A549 (cell line): Measurements from ENCODE around the gene FGF19. TPM values are rescaled to one million over a fixed set of nuclear protein-coding genes. Genes with fewer than 3 reads are reported as not detected.

Experiments used
- ATAC-seq, 2 experiments: fragments of 200-7000 bp in 1 of 2; fragments of >200 bp in 1 of 2; cut with Nextera tagmentation in 1 of 2; cut with Tn5 transposase in 1 of 2; 3 replicates each; pipeline versions ENCODE4 v1.8.0 to v1.9.1; 2018 to 2020; ENCODE audit warnings: mild to moderate bottlenecking in 1 of 2, moderate library complexity in 1 of 2
- CTCF ChIA-PET: fragments of 300-600 bp; sonication (Branson Sonifier 250); formaldehyde crosslinking; extraction: SDS; loops from one replicate; lab custom pipeline; 2021; ENCODE audit warnings: antibody characterized with exemption, inconsistent platforms; lab: Yijun Ruan, JAX
- POLR2A ChIA-PET: fragments of 350-600 bp; formaldehyde crosslinking; extraction: SDS; loops from one replicate; lab custom pipeline; 2021; ENCODE audit warnings: antibody characterized with exemption, inconsistent platforms; lab: Yijun Ruan, JAX
- DNase-seq, 2 experiments: peaks; one replicate each; pipeline versions ENCODE4 v3.0.0 to v3.0.0-alpha.2; 2011 to 2016; ENCODE audit warnings: low read depth in 1 of 2, low spot score in 1 of 2
- FAIRE-seq: peaks from 2 replicates; lab custom pipeline; 2011; peaks lifted over from hg19 to GRCh38; lab: Jason Lieb, UNC
- H3K27ac ChIP-seq, 2 experiments: fragments of >200 bp; sonication (Bioruptor Twin); formaldehyde crosslinking; 3 replicates each; pipeline ENCODE4 v1.5.1; 2016 to 2017
- H3K4me1 ChIP-seq: fragments of >200 bp; sonication (Bioruptor Twin); formaldehyde crosslinking; 3 replicates; pipeline ENCODE4 v1.6.1; 2016
- H3K4me2 ChIP-seq: fragments of >200 bp; sonication (Bioruptor Twin); formaldehyde crosslinking; 3 replicates; pipeline ENCODE4 v1.6.1; 2016
- H3K4me3 ChIP-seq: fragments of >200 bp; sonication (Bioruptor Twin); formaldehyde crosslinking; 3 replicates; pipeline ENCODE4 v1.5.1; 2016
- H3K9me3 ChIP-seq: fragments of >200 bp; sonication (Bioruptor Twin); formaldehyde crosslinking; 3 replicates; pipeline ENCODE4 v1.6.1; 2016
- ATOH8 ChIP-seq: fragments of 250-450 bp; sonication (Bioruptor Pico); IDR thresholded peaks from 2 replicates; pipeline ENCODE4 v1.5.0; 2020; ENCODE audit warnings: low read depth, mild to moderate bottlenecking, moderate library complexity
- BCL3 ChIP-seq: fragments of >200 bp; sonication (Bioruptor Twin); formaldehyde crosslinking; IDR thresholded peaks from 3 replicates; pipeline ENCODE4 v1.6.1; 2016
- CBX2 ChIP-seq: fragments of 200-600 bp; sonication (generic); IDR thresholded peaks from 2 replicates; pipeline ENCODE4 v1.6.1; 2016; ENCODE audit warnings: low read depth, mild to moderate bottlenecking, borderline replicate concordance
- CEBPB ChIP-seq, 2 experiments: fragments of >200 bp in 1 of 2; sonication (Bioruptor Twin) in 1 of 2; formaldehyde crosslinking in 1 of 2; IDR thresholded peaks; 2 replicates each; pipeline ENCODE4 v1.6.1; 2012 to 2016
- CHD4 ChIP-seq: fragments of 200-600 bp; sonication (generic); IDR thresholded peaks from 2 replicates; pipeline ENCODE4 v1.6.1; 2016; ENCODE audit warnings: antibody characterized with exemption, mild to moderate bottlenecking, borderline replicate concordance
- CTCF ChIP-seq: fragments of >200 bp; sonication (Bioruptor Twin); formaldehyde crosslinking; IDR thresholded peaks from 3 replicates; pipeline ENCODE4 v1.5.1; 2016
- ELK1 ChIP-seq: fragments of 150-350 bp; IDR thresholded peaks from 2 replicates; pipeline ENCODE4 v1.6.1; 2014; ENCODE audit warnings: low read depth, mild to moderate bottlenecking, low read length
- ESRRA ChIP-seq: fragments of 150-350 bp; IDR thresholded peaks from 2 replicates; pipeline ENCODE4 v1.6.1; 2014; ENCODE audit warnings: mild to moderate bottlenecking, low read length, borderline replicate concordance
- HDAC2 ChIP-seq: fragments of 200-600 bp; sonication (generic); IDR thresholded peaks from 2 replicates; pipeline ENCODE4 v1.6.1; 2016
- HES2 ChIP-seq: fragments of >200 bp; sonication (Bioruptor Twin); formaldehyde crosslinking; IDR thresholded peaks from 2 replicates; pipeline ENCODE4 v1.6.1; 2016
- HEYL ChIP-seq: fragments of 250-450 bp; sonication (Bioruptor Pico); IDR thresholded peaks from 2 replicates; pipeline ENCODE4 v1.8.0; 2021; ENCODE audit warnings: mild to moderate bottlenecking, moderate library complexity
- HOXB13 ChIP-seq: fragments of 250-450 bp; sonication (Bioruptor Pico); IDR thresholded peaks from 2 replicates; pipeline ENCODE4 v1.5.0; 2020; ENCODE audit warnings: low read depth, mild to moderate bottlenecking, moderate library complexity
- HOXB5 ChIP-seq: fragments of 250-450 bp; sonication (Bioruptor Pico); IDR thresholded peaks from 2 replicates; pipeline ENCODE4 v1.5.0; 2020; ENCODE audit warnings: mild to moderate bottlenecking, moderate library complexity
- KDM5A ChIP-seq: fragments of 200-600 bp; sonication (generic); IDR thresholded peaks from 2 replicates; pipeline ENCODE4 v1.6.1; 2016; ENCODE audit warnings: antibody characterized with exemption, mild to moderate bottlenecking
- MAX ChIP-seq: IDR thresholded peaks from 2 replicates; pipeline ENCODE4 v1.6.1; 2012
- MYC ChIP-seq: IDR thresholded peaks from 2 replicates; pipeline ENCODE4 v1.6.1; 2012; ENCODE audit warnings: mild to moderate bottlenecking, inconsistent platforms, low read length, improper control_type of control experiment, borderline replicate concordance
- NFE2L2 ChIP-seq: fragments of 150-350 bp; conservative IDR thresholded peaks from 2 replicates; pipeline ENCODE4 v1.6.1; 2014; ENCODE audit warnings: low read length
- NPAS2 ChIP-seq: fragments of 250-450 bp; sonication (Bioruptor Pico); IDR thresholded peaks from 2 replicates; pipeline ENCODE4 v1.8.0; 2022; ENCODE audit warnings: mild to moderate bottlenecking, moderate library complexity, borderline replicate concordance
- NR3C1 ChIP-seq: fragments of >200 bp; sonication (Bioruptor Twin); formaldehyde crosslinking; IDR thresholded peaks from 3 replicates; pipeline ENCODE4 v1.6.1; 2017
- POLR2AphosphoS2 ChIP-seq: conservative IDR thresholded peaks from 2 replicates; pipeline ENCODE4 v1.6.1; 2012; ENCODE audit warnings: low read length, improper control_type of control experiment, inconsistent platforms
- RAD21 ChIP-seq, 2 experiments: fragments of >200 bp in 1 of 2; sonication (Bioruptor Twin) in 1 of 2; formaldehyde crosslinking in 1 of 2; IDR thresholded peaks in 1 of 2; conservative IDR thresholded peaks in 1 of 2; 2 replicates in 1 of 2; 3 replicates in 1 of 2; pipeline ENCODE4 v1.6.1; 2012 to 2018; ENCODE audit warnings: inconsistent platforms in 1 of 2
- SMC3 ChIP-seq: fragments of >200 bp; sonication (Bioruptor Twin); formaldehyde crosslinking; IDR thresholded peaks from 3 replicates; pipeline ENCODE4 v1.6.1; 2018; ENCODE audit warnings: inconsistent platforms
- SREBF2 ChIP-seq: fragments of 450-650 bp; IDR thresholded peaks from 2 replicates; pipeline ENCODE4 v1.6.1; 2014; ENCODE audit warnings: mild to moderate bottlenecking, moderate library complexity
- WGBS: methylation state at CpG from one replicate; pipeline ENCODE4 v1.1.6; 2017; ENCODE audit errors: missing lambda C conversion rate; 5-methylcytosine and 5-hydroxymethylcytosine counted together
- polyA plus RNA-seq, 4 experiments: library from polyadenylated mRNA; depleted of rRNA in 3 of 4; stranded (reverse); fragments of >200 nt; fragmentation: RNase III in 1 of 4; extraction: RNeasy Plus Mini Kit Qiagen cat#74134 plus additional on column Dnase treatment in 1 of 4; gene quantifications; 2 replicates in 3 of 4; 3 replicates in 1 of 4; pipeline ENCODE4 v1.2.3, GENCODE V29; 2011 to 2017

FGF19 gene
- polyA plus RNA-seq, 2 of the 4 experiments (the other 2 are of a cell fraction): 0.05 to 0.31 TPM

- peak overlapping the region; percentile 98 for H3K4me2 ChIP-seq
- no peaks in the 10 kb centered on the region for H3K9me3 ChIP-seq
- TF ChIP-seq SMC3: peak; percentile 72
- peak; percentile 53; the same call in 1 of the 2 replicates for TF ChIP-seq KDM5A
- TF ChIP-seq CTCF: peak; percentile 89
- peak; percentile 67 to 91 for TF ChIP-seq RAD21 (conservative IDR thresholded peaks at IDR 0.05 in 1 of 2, IDR thresholded peaks at IDR 0.05 in 1 of 2)
- no peak for TF ChIP-seq SREBF2
- peak; percentile 46 to 60 for DNase-seq
- 35% methylated on average over 32 of the region's 63 CpGs for WGBS
- ATAC-seq: peak; percentile 75 to 89; a peak in 5 of 6 replicates
- no peak for FAIRE-seq
- peaks cover 14% of the 10 kb centered on the region for H3K4me1 ChIP-seq
- H3K4me3 ChIP-seq: peak overlapping the region; percentile 52
- ChIA-PET CTCF (interaction anchor here (0.6 to 8.3 kb wide), 42 partner anchors 8 to 494 kb away, joined by 3 to 120 read pairs (median 4); no protein-coding TSS in a partner anchor), POLR2A (no interaction called here)
- H3K27ac ChIP-seq: peak overlapping the region; percentile 58 to 79; a peak in 5 of 6 replicates
Observed at GRCh38 chr11:69704508-69705253, 859 bp upstream of the FGF19 start.

- Histone ChIP-seq H3K4me3 (peak overlapping the region; percentile 52; the same call in 2 of the 3 replicates), H3K27ac (peak overlapping the region; percentile 58 to 79; a peak in 4 of 6 replicates), H3K4me1 (peaks cover 14% of the 10 kb centered on the region), H3K9me3 (no peaks in the 10 kb centered on the region), H3K4me2 (peak overlapping the region; percentile 98)
- ATAC-seq (no peak), FAIRE-seq (no peak), DNase-seq (no peak)
- 87% methylated on average over 20 of the region's 34 CpGs for WGBS
- TF ChIP-seq NPAS2 (CRISPR knock-in tag) (no peak), NR3C1 (no peak), ATOH8 (CRISPR knock-in tag) (no peak), MYC (no peak), HOXB13 (CRISPR knock-in tag) (no peak), ESRRA (no peak), HES2 (no peak), HOXB5 (CRISPR knock-in tag) (no peak), CHD4 (no peak), CBX2 (no peak), POLR2AphosphoS2 (no peak), HDAC2 (no peak), BCL3 (no peak), HEYL (CRISPR knock-in tag) (no peak), KDM5A (no peak), MAX (no peak), NFE2L2 (no peak), CEBPB (IDR thresholded peaks at IDR 0.05) (no peak), ELK1 (no peak), RAD21 (conservative IDR thresholded peaks at IDR 0.05 in 1 of 2, IDR thresholded peaks at IDR 0.05 in 1 of 2) (no peak)
- ChIA-PET CTCF (interaction anchor here (1.1 to 8.3 kb wide), 8 partner anchors 12 to 206 kb away, joined by 3 to 120 read pairs (median 10); no protein-coding TSS in a partner anchor), POLR2A (no interaction called here)
Observed at GRCh38 chr11:69703453-69703767, 412 bp downstream of the FGF19 start.
